OCI-M2 (cell line): ENCODE results near the gene SRP14.

ENCODE experiments used
- DNase-seq: peaks from one replicate; lab custom pipeline; 2025; ENCODE audit not compliant: unreplicated experiment; lab: John Stamatoyannopoulos, UW

SRP14 gene

DNA sequence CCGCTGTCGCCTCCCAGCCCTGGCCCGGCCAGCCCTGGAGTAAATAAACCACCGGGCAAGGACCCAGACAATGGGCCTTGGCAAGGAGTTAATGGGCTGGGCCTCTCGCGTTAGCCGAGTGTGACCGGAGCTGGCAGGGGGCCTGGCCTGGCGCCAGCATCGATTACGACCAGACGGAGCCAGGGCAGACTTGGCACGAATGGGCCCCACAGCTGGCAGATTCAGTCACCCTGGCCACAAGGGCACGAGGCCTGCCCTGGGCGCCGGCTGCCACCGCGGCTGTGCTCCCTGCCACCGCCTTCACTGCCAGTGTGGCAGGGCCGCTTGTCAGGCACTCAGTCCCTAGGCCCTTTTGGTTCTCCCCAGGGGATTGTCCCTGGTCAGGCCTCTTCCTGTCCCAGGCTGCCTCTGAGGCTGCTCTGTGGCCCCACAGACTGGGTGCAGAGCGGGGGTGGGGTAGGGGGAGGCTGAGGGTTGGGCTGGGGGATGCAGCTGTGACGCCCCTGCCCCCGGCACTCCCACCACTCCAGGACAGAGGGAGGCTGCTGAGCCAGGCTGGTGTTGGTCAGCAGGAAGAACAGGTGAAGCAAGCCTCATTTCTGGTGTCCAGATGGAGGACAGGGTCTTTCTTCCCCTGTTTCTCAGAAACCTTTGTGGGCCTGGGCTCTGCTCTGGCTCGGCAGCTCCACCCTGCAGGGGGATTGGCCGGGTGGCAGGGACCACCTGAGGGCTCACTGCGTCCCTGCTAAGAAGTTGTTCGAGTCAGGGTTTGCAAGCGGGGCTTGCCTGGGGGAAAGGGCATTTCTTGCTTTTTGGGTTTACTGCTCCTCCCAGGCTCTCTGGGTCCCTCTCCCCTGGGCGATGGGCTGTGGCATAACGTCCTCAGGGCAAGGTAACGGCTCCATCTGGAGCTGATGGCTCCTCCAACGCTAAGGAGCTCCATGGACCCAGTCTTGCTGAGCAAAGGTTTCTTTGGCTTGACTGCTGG, 30.5 kb upstream of the SRP14 start:
- DNase-seq: no peak

DNA sequence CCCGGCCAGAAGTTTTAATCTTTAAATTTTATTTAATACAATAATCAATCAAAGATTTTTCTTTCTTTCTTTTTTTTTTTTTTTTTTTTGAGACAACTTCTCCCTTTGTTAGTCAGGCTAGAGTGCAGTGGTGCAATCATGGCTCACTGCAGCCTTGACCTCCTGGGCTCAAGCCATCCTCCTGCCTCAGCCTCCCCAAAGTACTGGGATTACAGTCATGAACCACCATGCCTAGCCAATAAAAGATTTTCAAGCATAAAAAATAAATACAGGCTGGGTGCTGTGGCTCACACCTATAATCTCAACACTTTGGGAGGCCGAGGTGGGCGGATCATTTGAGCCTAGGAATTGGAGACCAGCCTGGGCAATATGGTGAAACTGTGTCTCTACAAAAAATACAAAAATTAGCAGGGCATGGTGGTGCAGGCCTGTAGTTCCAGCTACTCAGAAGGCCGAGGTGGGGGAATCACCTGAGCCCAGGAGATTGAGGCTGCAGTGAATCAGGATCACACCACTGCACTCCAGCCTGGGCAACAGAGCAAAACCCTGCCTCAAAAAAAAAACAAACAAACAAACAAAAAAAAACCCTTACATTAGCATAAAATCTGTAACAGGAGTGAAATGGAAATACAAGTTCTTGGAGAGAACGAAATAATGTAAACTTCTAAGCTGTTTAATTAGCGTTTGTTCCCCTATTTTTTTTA, 29.1 kb upstream of the SRP14 start:
- no peak for DNase-seq

DNA sequence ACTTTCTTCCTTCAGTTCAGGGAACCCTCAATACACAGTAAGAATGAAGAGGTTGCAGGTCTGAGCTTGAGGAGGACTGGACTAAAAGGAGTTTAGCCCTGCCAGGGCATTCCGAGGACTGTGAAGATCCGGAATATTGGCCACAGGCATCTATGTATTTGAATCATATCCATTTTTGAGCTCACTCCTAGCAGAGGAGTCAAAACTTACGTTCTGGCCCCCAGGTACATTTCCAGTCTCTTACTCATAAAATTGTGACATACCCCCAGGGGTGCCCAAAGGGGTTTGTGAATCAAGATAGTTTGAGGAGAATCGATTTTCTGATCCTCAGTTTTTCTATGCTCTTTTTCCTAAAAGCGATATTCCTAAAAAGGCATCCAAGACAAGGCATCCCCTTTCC, 27.6 kb upstream of the SRP14 start:
- no peak for DNase-seq

DNA sequence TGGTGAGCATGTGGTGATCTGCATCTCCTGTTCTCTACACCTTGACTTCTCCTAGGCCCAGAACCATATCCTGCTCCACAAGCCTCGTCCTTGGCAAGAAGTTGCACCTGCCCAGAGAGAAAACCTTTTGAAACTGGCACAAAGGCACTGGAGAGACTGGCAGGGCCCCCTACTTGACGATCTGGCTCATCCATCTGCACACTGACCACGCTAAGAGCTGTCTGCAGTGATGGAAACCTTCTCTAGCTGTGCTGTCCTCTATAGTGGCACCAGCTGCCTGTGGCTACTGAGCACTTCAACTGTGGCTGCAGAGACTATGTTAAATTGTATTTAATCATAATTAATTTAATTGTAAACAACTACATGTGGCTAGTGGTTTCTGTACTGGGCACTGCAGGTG, 26.2 kb upstream of the SRP14 start:
- no peak for DNase-seq

- DNase-seq: no peak
Measured at GRCh38 chr15:40064231-40064894, 25.4 kb upstream of the SRP14 start.

DNA sequence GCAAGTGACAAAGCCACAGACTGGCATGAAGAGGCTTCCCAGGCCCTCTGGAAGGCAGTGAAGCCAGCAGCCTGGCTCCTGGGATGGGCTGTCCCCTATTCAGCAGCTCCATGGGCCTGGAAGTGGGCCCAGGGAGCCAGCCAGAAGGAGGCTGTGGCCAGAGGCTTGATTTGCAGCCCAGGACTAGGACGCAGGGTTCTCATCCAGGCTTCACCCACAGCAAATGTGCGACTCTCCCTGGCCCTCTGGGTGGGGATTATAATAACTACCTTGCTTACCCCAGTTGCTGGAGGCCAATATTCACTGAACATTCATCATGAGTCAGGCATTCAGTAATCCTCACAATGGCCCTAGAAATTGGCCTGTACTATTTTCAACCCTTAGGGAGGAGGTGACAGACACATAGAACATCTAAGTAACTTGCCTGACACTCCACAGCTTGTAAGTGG, 24.6 kb upstream of the SRP14 start:
- no peak for DNase-seq

DNA sequence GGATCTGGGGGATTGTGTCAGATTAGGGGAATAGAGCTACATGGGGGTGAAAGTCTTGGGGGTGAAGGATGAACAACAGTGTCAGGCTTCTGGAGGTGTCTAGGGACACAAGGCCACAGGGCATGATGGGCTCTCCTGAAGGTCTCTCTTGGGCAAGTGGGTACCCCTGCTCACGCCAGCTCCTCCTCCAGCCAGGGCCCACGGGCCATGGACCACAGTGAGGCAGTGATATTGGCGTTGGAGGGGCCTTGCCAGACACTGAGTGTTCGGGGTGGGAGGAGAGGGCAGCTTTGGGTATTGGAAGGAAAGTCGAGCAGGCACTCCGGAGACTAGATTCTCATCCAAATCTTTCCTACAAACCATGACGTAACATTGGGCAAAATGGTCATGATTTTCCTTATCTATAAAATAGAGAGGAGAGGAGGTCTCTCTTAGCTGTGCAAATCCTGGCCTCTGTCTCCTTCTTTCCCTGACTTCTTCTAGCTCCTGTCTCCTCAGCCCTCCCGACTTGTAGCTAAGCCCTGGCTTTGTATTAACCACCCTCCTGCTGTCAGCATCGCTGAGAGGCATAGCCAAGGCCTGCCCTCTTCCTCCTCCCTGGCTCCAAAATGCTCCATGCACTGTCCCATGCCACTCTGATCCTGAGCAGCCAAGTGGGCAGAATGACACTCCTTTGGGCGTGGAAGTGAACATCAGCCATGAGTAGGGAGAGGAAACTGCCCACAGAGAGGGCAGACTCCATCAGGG, 24.0 kb upstream of the SRP14 start:
- DNase-seq: no peak

GRCh38 chr15:40061212-40061901, 22.4 kb upstream of the SRP14 start:
- no peak for DNase-seq

DNA sequence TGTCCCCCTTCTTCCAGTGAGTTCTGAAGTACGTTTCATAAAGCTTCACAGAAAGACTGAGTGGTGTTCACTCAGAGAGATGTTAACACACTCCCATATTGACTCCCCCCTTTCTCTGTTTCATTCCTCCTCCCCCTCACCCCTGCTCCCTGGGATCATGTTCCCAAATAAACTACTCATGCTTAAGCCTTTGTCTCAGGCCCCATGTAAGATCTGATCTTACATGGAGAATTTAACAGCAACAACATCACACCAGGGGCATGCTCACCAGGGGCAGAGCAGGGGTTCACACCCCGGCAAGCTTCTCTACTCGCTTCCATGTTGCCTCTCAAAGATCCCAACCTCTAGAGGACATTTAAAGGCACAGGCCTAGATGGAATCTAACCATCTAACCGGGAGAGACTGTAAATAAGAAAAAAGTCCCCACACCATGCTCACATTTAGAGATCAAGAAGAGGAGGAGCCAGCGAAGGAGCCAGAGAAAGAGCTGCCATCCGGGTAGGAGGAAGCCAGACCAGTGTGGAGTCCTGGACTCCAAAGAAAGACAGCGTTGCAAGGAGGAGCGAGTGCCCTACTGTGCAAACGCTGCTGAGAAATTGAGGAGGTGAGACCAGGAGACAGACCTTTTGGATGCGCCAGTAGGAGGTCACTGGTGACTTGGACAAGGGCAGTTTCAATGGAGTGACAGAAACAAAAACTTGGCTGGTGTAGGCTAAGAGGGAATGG, 21.4 kb upstream of the SRP14 start:
- no peak for DNase-seq

GRCh38 chr15:40059821-40060220, 20.8 kb upstream of the SRP14 start:
- no peak for DNase-seq

- DNase-seq: no peak
Measured at GRCh38 chr15:40058476-40059140, 19.6 kb upstream of the SRP14 start.

- DNase-seq: no peak
Measured at GRCh38 chr15:40055576-40056293, 16.8 kb upstream of the SRP14 start.

GRCh38 chr15:40054855-40055575, 16.0 kb upstream of the SRP14 start:
- no peak for DNase-seq

- DNase-seq: no peak
Measured at GRCh38 chr15:40054605-40054854, 15.5 kb upstream of the SRP14 start.

- no peak for DNase-seq
Measured at GRCh38 chr15:40053831-40054604, 15.0 kb upstream of the SRP14 start.

DNA sequence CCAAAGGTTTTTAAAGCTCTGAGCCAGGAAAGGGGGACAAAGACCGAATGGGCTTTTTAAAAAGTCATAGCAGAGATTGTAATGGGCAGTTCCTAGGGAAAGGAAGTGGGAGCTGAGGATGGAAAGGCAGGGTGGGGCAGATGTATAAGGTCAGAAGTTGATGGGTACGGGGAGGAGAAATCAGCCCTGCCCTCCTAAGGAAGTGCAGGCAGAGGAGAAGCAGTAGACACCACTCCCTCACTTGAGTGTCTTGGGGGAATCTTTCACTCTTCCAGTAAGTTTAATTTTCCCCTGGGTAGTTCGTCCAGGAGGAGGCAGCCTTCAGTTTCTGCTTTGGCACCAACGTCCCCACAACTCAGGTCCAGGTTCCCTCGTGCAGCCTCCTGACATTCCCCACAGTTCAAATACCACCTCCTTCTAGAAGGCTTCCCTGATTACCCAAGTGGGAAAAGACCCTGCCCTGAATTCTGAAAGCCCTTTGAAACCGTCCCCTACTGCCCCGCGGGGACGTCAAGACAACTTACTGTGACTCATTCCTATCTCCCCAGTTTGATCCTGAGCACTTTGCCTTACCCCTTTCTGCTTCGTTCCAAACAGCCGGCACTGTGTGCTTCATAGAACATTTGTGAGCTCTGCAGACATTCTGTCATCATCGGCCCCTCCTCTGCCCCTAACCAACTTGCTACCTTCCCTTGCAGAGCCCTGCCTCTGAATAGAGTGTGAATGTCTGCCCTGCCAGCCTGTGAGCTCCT, 14.3 kb upstream of the SRP14 start:
- DNase-seq: no peak

- DNase-seq: no peak
Measured at GRCh38 chr15:40052604-40053003, 13.6 kb upstream of the SRP14 start.
